C1 segment of cervical spinal cord (tissue), 14 donors: ENCODE data around the gene ILK.

Source experiments
- DNase-seq, 14 donors: peaks; one replicate each; lab custom pipeline; 2025; lab: John Stamatoyannopoulos, UW

Gene ILK

GRCh38 chr11:6655790-6656583, 52.4 kb downstream of the ILK start, which contains the start of gene DCHS1:
TSS of gene DCHS1 (minus strand) at chr11:6655809. CDS start at chr11:6641613, 14,196 bp downstream.
- peak in 2 of 14 donors; percentile 13 to 20 for DNase-seq

GRCh38 chr11:6656584-6656915, 53.0 kb downstream of the ILK start:
- DNase-seq, result no peak

GRCh38 chr11:6656936-6657335, 53.4 kb downstream of the ILK start:
- no peak for DNase-seq

- DNase-seq, result no peak
Observed at GRCh38 chr11:6657346-6657745, 53.8 kb downstream of the ILK start.

- DNase-seq, result no peak
Observed at GRCh38 chr11:6658647-6659046, 55.1 kb downstream of the ILK start.
